ENCODE results near the gene AFP.

- TF ChIP-seq CTCF (IDR thresholded peaks at IDR 0.05) (no peak), POLR2A (IDR thresholded peaks at IDR 0.05) (no peak)
Observed at GRCh38 chr4:73422458-73422752, 13.6 kb upstream of the AFP start.
